ENCODE results near the gene CACNA2D3. TPM values are rescaled to one million over a fixed set of nuclear protein-coding genes. Genes with fewer than 3 reads are reported as not detected.

The CACNA2D3 gene
- total RNA-seq, 1 experiment from 2014 or later, result 0.59 TPM

- Histone ChIP-seq H3K27me3 (ENCODE audit: insufficient read depth, low read depth) (peaks cover 18% of the 10 kb centered on the region; the same call in 1 of the 2 replicates), H2AFZ (no peak overlapping the region), H3K9me3 (ENCODE audit: insufficient read depth, low read depth) (no peaks in the 10 kb centered on the region), H3K4me2 (no peak overlapping the region), H3K79me2 (ENCODE audit: low read depth) (no peaks in the 10 kb centered on the region), H3K4me3 (no peak overlapping the region), H4K20me1 (ENCODE audit: insufficient read depth) (no peaks in the 10 kb centered on the region), H3F3A (ENCODE audit: insufficient read depth, low read depth) (no peaks in the 10 kb centered on the region), H3K27ac (no peak overlapping the region), H3K4me1 (replicated peaks; ENCODE audit: insufficient read depth) (no peaks in the 10 kb centered on the region), H3K36me3 (ENCODE audit: low read depth) (no peaks in the 10 kb centered on the region), H3K9me2 (ENCODE audit: insufficient read depth) (no peaks in the 10 kb centered on the region)
- DNase-seq, result no peak
- BruUV-seq (replicated peaks), result no TSS peak
- ChIA-PET CTCF (no interaction called here), POLR2A (ENCODE audit: unreplicated experiment) (no interaction called here)
- no peak for TF ChIP-seq CTCF (conservative IDR thresholded peaks at IDR 0.05)
- TF ChIP-seq EZH2 (IDR thresholded peaks at IDR 0.05; ENCODE audit: low read depth), result no peak
- intact Hi-C loops (cut with micrococcal nuclease; ENCODE audit: unreplicated experiment), result no loop called here
These were observed 405.2 kb downstream of the CACNA2D3 start for GRCh38 chr3:54527521-54527920.

- Histone ChIP-seq H3K4me1 (replicated peaks; ENCODE audit: insufficient read depth) (no peaks in the 10 kb centered on the region), H3F3A (ENCODE audit: insufficient read depth, low read depth) (no peaks in the 10 kb centered on the region), H4K20me1 (ENCODE audit: insufficient read depth) (no peaks in the 10 kb centered on the region), H3K9me2 (ENCODE audit: insufficient read depth) (no peaks in the 10 kb centered on the region), H2AFZ (no peak overlapping the region), H3K36me3 (ENCODE audit: low read depth) (no peaks in the 10 kb centered on the region), H3K4me3 (no peak overlapping the region), H3K79me2 (ENCODE audit: low read depth) (no peaks in the 10 kb centered on the region), H3K27me3 (ENCODE audit: insufficient read depth, low read depth) (peaks cover 18% of the 10 kb centered on the region; the same call in 1 of the 2 replicates), H3K9me3 (ENCODE audit: insufficient read depth, low read depth) (no peaks in the 10 kb centered on the region), H3K27ac (no peak overlapping the region), H3K4me2 (no peak overlapping the region)
- ChIA-PET CTCF (no interaction called here), POLR2A (ENCODE audit: unreplicated experiment) (no interaction called here)
- intact Hi-C loops (cut with micrococcal nuclease; ENCODE audit: unreplicated experiment), result no loop called here
- BruUV-seq (replicated peaks), result no TSS peak
- no peak for DNase-seq
- TF ChIP-seq EZH2 (IDR thresholded peaks at IDR 0.05; ENCODE audit: low read depth), result no peak
- TF ChIP-seq CTCF (conservative IDR thresholded peaks at IDR 0.05), result no peak
These were observed 405.6 kb downstream of the CACNA2D3 start for GRCh38 chr3:54527953-54528352.

- Histone ChIP-seq H3K4me3 (no peak overlapping the region), H3K79me2 (ENCODE audit: low read depth) (no peaks in the 10 kb centered on the region), H3K4me2 (no peak overlapping the region), H3K27me3 (ENCODE audit: insufficient read depth, low read depth) (peaks cover 18% of the 10 kb centered on the region; the same call in 1 of the 2 replicates), H4K20me1 (ENCODE audit: insufficient read depth) (no peaks in the 10 kb centered on the region), H3K36me3 (ENCODE audit: low read depth) (no peaks in the 10 kb centered on the region), H2AFZ (no peak overlapping the region), H3K9me2 (ENCODE audit: insufficient read depth) (no peaks in the 10 kb centered on the region), H3K4me1 (replicated peaks; ENCODE audit: insufficient read depth) (no peaks in the 10 kb centered on the region), H3F3A (ENCODE audit: insufficient read depth, low read depth) (no peaks in the 10 kb centered on the region), H3K9me3 (ENCODE audit: insufficient read depth, low read depth) (no peaks in the 10 kb centered on the region), H3K27ac (no peak overlapping the region)
- ChIA-PET CTCF (no interaction called here), POLR2A (ENCODE audit: unreplicated experiment) (no interaction called here)
- no TSS peak for BruUV-seq (replicated peaks)
- TF ChIP-seq CTCF (conservative IDR thresholded peaks at IDR 0.05), result no peak
- intact Hi-C loops (cut with micrococcal nuclease; ENCODE audit: unreplicated experiment), result no loop called here
- DNase-seq, result no peak
These were observed 406.3 kb downstream of the CACNA2D3 start for GRCh38 chr3:54528668-54529067.

Data from PC-9 (cell line).